Activated gamma-delta T cell treated with anti-CD3 and anti-CD28 coated beads, Interleukin-2, amount 50 U/mL, for 16 hours (primary cell): ENCODE measurements around the gene GRB10.

ENCODE experiments used
- DNase-seq: peaks from one replicate; pipeline ENCODE4 v3.0.0-alpha.2; 2020; ENCODE audit warnings: low read depth

GRB10 gene

GRCh38 chr7:50688226-50688590 lies 94.5 kb downstream of the GRB10 start:
- no peak for DNase-seq

- DNase-seq: no peak
Observed at GRCh38 chr7:50687575-50688225, 95.0 kb downstream of the GRB10 start.

GRCh38 chr7:50687096-50687495 lies 95.6 kb downstream of the GRB10 start:
- no peak for DNase-seq

- DNase-seq: no peak
Observed at GRCh38 chr7:50685135-50686065, 97.3 kb downstream of the GRB10 start.

- no peak for DNase-seq
Observed at GRCh38 chr7:50684713-50685075, 98.0 kb downstream of the GRB10 start.

GRCh38 chr7:50684011-50684712 lies 98.5 kb downstream of the GRB10 start:
- no peak for DNase-seq

GRCh38 chr7:50682573-50682972 lies 100.1 kb downstream of the GRB10 start:
- DNase-seq: no peak

GRCh38 chr7:50682079-50682478 lies 100.6 kb downstream of the GRB10 start:
- no peak for DNase-seq

GRCh38 chr7:50681432-50682045 lies 101.2 kb downstream of the GRB10 start:
- DNase-seq: no peak

GRCh38 chr7:50679218-50680007 lies 103.3 kb downstream of the GRB10 start:
- DNase-seq: no peak

- DNase-seq: no peak
Observed at GRCh38 chr7:50678586-50678985, 104.1 kb downstream of the GRB10 start.

- no peak for DNase-seq
Observed at GRCh38 chr7:50677638-50677996, 105.1 kb downstream of the GRB10 start.

- no peak for DNase-seq
Observed at GRCh38 chr7:50676740-50677637, 105.7 kb downstream of the GRB10 start.

- DNase-seq: no peak
Observed at GRCh38 chr7:50676079-50676478, 106.6 kb downstream of the GRB10 start.

GRCh38 chr7:50674896-50675835 lies 107.5 kb downstream of the GRB10 start:
- DNase-seq: no peak

GRCh38 chr7:50674299-50674698 lies 108.4 kb downstream of the GRB10 start:
- DNase-seq: no peak

- DNase-seq: no peak
Observed at GRCh38 chr7:50673096-50673495, 109.6 kb downstream of the GRB10 start.

- DNase-seq: no peak
Observed at GRCh38 chr7:50672045-50672444, 110.7 kb downstream of the GRB10 start.

- no peak for DNase-seq
Observed at GRCh38 chr7:50671386-50671785, 111.3 kb downstream of the GRB10 start.

GRCh38 chr7:50669890-50670289 lies 112.8 kb downstream of the GRB10 start:
- no peak for DNase-seq
